D721Med (cell line): ENCODE data around the gene SLC18B1.

Experiments used
- DNase-seq: peaks from one replicate; pipeline ENCODE4 v3.0.0; 2011; ENCODE audit warnings: low spot score; ENCODE audit not compliant: insufficient read length
- FAIRE-seq: peaks from 2 replicates; lab custom pipeline; 2011; peaks lifted over from hg19 to GRCh38; lab: Jason Lieb, UNC
- CTCF ChIP-seq: IDR thresholded peaks from 2 replicates; pipeline ENCODE4 v1.5.1; 2012; ENCODE audit warnings: mild to moderate bottlenecking, control low read depth; ENCODE audit not compliant: insufficient read depth; ENCODE audit errors: missing control alignments

The SLC18B1 gene

DNA sequence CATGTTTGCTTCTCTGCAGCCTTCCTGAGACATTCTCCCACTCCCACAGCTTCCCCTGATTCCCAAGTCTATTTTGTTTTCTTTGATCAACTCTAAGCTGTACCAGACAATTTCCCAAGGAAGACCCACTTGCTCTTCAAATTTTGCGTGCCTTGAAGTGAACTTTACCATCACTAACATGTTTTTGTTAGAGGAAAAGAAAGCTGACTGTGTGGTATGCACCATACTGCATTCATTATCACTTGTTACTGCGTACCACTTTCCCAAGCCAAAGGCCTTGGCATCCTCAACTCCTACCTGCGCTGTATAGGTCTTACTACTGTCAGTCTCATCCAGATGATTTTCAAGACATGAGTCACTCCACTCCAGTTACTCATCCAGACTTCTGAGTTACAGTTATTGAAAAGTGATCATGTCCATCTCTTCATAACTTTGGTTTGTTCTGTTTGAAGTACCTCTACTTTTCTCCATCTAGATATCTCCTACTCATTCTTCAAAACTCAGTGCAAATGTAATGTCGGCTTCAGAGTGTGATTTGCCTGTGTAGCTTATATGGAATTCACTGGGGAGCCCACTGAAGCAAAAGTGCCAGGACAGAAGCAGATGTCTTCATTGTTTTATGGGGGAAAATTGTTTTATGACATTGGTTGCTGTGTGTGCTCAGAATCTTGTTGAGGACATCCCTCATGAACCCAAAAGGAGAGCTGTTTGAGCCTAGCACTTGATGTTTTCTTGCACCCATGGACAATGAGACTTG, 21.1 kb upstream of the SLC18B1 start:
- DNase-seq (no peak), FAIRE-seq (no peak)
- no peak for TF ChIP-seq CTCF

DNA sequence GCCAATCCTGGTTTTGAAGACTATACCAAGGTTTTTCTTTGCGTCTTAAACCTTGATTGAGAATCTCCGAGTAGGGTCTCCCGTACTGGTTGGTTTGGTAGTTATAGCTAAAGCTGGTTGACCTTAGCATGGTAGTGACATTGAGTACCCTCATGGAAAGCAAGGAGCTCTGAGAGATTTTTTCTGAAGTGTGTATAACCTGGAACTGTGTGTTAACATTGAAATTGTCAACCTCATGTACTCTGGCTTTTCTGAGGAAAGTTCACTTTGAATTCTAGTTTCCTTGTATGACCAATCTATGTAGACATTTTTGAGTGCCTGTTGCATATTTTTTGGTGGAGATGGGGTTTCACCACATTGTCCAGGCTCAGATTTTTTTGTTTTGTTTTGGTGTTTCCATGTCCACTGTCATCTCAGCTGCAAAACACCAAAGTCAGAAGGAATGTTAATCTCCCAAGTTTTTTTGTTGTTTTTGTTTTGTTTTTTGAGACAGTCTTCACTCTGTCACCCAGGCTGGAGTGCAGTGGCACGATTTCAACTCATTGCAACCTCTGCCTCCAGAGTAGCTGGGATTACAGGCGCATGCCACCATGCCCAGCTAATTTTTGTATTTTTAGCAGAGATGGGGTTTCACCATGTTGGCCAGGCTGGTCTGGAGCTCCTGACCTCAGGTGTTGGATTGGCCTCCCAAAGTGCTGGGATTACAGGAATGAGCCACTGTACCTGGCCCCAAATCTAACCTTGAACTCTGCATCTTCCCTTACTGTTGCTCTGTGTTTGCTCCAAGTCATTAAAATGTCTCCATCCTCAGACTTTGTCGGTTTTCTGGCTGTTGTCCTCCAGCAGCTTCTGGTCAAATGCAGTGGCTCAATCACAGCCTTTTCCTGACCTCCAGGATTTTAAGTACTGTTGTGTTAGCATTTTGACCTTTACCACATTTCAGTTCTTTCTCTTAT, 20.2 kb upstream of the SLC18B1 start:
- no peak for DNase-seq
- TF ChIP-seq CTCF = no peak
- no peak for FAIRE-seq

DNA sequence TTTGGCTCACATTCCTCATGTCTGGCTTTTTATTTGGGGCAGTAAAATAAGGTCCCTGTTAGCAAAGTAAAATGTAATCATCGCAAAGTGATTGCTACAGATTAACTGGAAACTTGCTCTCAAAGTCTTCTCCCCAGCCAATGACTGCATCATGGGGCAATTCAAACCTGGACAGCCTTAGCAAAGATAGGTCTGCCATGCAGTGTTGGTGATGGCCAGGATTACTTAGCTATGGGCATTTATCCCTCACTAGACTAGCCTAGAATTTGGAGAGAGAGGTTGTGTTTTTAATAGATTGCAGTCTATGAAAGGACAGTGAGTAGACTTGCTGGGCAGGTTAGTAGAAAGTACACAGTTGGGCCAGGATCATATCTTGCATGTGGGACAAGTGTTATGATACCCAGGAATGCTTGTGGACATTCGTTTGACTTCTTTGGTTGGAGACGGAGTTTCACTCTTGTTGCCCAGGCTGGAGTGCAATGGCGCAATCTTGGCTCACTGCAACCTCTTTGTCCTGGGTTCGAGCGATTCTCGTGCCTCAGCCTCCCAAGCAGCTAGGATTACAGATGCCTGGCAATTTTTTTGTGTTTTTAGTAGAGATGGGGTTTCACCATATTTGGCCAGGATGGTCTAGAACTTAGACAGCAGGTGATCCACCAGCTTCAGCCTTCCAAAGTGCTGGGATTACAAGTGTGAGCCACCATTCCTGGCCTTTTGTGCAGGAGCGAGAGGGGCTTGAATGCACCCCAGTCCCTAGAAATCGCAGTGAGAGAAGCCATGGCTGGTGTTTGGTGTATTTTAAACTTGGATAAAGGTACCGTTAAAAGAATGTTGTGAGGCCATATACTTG, 19.3 kb upstream of the SLC18B1 start:
- no peak for TF ChIP-seq CTCF
- DNase-seq = no peak
- no peak for FAIRE-seq

DNA sequence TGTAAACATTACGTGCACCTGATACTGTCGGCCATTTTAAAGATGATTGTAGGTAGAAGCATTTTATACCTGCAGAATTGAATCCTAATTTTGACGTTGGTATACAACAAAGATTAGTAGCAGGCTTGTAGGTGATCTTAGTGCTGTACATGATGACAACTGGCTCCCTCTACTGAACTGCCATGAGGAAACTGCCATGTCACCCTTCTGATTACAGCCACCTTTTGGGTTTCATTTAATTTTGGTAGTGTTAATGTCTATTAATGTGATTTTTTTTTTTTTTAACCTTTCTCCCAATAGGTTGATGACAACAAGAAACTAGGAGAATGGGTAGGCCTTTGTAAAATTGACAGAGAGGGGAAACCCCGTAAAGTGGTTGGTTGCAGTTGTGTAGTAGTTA, 18.2 kb upstream of the SLC18B1 start:
- no peak for FAIRE-seq
- DNase-seq = no peak
- TF ChIP-seq CTCF = no peak

DNA sequence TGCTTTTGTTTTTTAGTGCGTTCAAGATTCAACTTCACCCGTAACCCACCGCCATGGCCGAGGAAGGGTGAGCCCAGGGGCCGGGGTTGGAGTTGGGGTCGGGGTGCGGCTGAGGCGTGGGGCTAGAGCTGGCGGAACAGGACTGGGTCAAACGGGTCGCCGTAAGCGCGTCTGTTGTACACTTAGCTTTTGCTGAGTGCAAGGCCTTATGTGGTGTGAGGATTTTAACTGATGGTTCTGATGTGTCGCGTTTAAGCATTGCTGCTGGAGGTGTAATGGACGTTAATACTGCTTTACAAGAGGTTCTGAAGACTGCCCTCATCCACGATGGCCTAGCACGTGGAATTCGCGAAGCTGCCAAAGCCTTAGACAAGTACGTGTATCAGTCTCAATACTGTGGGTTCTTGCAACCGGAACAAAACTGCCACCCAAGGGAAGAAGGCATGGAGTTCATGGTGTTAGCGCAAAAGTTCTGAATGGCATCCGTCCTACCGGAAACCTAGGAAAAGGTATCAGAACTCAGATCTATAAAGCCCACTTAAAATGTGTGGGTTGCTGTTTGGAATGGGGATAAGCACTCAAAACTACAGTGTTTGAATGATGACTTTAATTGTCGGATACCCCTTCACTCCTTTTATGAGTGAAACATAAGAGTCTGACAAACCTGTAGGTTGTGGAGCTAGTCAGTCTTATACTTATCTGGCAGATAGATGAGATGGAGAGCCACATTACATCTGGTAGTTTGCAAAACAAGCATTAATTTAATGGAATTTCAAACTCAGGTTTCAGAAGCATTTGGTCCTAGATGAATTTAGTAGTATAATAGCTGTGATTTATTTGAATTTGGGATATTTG, 16.5 kb upstream of the SLC18B1 start:
- TF ChIP-seq CTCF = no peak
- FAIRE-seq = no peak
- DNase-seq = no peak
